ENCODE results near the gene GPC3. TPM values are rescaled to one million over a fixed set of nuclear protein-coding genes. Genes with fewer than 3 reads are reported as not detected.
"Not testable (repeated sequence)": the region's sequence is repeated elsewhere in the genome, so short reads cannot be mapped to it uniquely, and the experiment has no call there.

Gene GPC3
- total RNA-seq, 1 experiment from 2014 or later, result not detected

- no peak for DNase-seq (ENCODE audit: low read depth)
Measured at GRCh38 chrX:133533249-133533648, 452.1 kb downstream of the GPC3 start.

- DNase-seq (ENCODE audit: low read depth), result no peak
Measured at GRCh38 chrX:133530960-133531359, 454.4 kb downstream of the GPC3 start.

- DNase-seq (ENCODE audit: low read depth), result no peak
Measured at GRCh38 chrX:133529578-133529977, 455.8 kb downstream of the GPC3 start.

- DNase-seq (ENCODE audit: low read depth), result no peak
Measured at GRCh38 chrX:133527825-133528224, 457.6 kb downstream of the GPC3 start.

GRCh38 chrX:133527415-133527814 lies 458.0 kb downstream of the GPC3 start:
- no peak for DNase-seq (ENCODE audit: low read depth)

- not testable (repeated sequence) for DNase-seq (ENCODE audit: low read depth)
Measured at GRCh38 chrX:133526773-133527172, 458.6 kb downstream of the GPC3 start.

GRCh38 chrX:133523526-133523925 lies 461.9 kb downstream of the GPC3 start:
- DNase-seq (ENCODE audit: low read depth), result no peak

GRCh38 chrX:133523081-133523487 lies 462.3 kb downstream of the GPC3 start:
- DNase-seq (ENCODE audit: low read depth), result no peak

GRCh38 chrX:133516686-133517085 lies 468.7 kb downstream of the GPC3 start:
- no peak for DNase-seq (ENCODE audit: low read depth)

- DNase-seq (ENCODE audit: low read depth), result no peak
Measured at GRCh38 chrX:133514486-133514885, 470.9 kb downstream of the GPC3 start.

GRCh38 chrX:133513123-133513522 lies 472.3 kb downstream of the GPC3 start:
- no peak for DNase-seq (ENCODE audit: low read depth)

- DNase-seq (ENCODE audit: low read depth), result no peak
Measured at GRCh38 chrX:133511041-133511440, 474.4 kb downstream of the GPC3 start.

- DNase-seq (ENCODE audit: low read depth), result no peak
Measured at GRCh38 chrX:133497356-133497755, 488.0 kb downstream of the GPC3 start.

GRCh38 chrX:133495464-133496391 lies 489.7 kb downstream of the GPC3 start:
- no peak for DNase-seq (ENCODE audit: low read depth)

- no peak for DNase-seq (ENCODE audit: low read depth)
Measured at GRCh38 chrX:133493366-133493765, 492.0 kb downstream of the GPC3 start.

- DNase-seq (ENCODE audit: low read depth), result no peak
Measured at GRCh38 chrX:133490955-133491354, 494.4 kb downstream of the GPC3 start.

Small RNAs within 50 kb of the gene (small RNA-seq; reads per million reads assigned to genes)
- not detected for gene RNU6-203P
